ENCODE data around the gene MAP2K5.

Gene MAP2K5

GRCh38 chr15:67542420-67543347 lies at the start of gene MAP2K5:
Gene MAP2K5, plus strand, starts transcription at chr15:67542703. Its CDS starts 633 bp downstream, at chr15:67543336.
- DNase-seq (ENCODE audit: low spot score), result peak; percentile 82

GRCh38 chr15:67495585-67495984 lies 46.9 kb upstream of the MAP2K5 start:
- DNase-seq (ENCODE audit: low spot score), result no peak

DNA sequence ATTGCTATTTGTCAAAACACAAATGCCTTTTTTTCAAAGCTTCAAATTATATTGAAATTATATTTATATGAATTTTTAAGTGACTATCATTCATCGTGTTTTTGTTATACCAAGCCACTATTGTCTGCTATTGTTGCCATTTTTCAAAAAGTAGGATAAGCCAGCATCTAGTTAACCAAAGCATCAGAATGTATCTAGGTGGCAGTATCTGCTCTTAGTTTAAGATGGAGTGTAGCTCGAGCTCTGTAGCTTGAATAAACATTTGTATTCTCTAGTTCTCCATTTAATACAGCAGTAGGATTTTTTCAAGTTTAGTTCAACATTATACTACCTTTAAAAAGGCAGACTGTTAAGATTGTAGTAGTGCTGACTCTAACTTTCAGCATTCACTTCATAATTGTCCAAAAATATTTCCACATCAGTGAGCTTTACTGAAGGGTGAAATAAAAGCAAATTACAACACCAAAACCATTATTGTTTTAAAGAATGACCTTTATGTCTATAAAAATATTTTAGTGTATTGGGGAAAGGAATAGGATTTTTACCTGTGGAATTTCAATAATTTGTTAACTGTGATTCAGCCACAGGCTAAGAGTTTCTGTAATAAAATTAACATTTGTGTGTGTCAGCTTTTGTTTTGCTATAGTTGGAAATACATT lies 41.2 kb upstream of the MAP2K5 start:
- peak; percentile 58 for DNase-seq (ENCODE audit: low spot score)

DNA sequence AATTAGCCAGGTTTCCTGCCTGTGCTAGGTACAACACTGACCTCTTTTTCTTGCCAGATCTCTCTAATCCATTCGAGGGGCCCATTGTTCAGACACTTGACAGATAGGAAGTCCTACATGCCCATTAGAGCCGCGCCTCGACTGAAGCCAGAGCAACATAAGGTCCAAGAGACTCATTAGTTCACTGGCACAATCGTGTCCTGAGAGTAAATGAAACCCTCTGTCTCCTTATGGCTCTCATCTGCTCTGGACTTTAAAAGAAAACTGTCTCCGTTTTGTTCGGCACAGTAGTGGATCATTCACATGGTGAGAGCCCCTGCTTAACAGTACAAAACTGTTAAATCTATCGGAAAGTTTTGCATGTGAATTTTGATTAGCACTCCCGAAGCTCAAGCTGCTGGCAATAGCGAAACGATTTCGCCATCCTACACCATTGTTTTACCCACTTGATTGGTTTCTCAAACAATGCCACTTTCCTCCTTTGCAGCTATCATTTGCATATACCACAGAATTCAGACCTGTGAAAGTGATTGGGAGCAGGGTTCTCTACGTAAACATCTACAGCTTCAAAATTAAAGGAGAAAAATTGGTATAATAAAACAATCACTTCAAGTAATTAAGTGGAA lies 40.6 kb upstream of the MAP2K5 start:
- DNase-seq (ENCODE audit: low spot score), result peak; percentile 12

DNA sequence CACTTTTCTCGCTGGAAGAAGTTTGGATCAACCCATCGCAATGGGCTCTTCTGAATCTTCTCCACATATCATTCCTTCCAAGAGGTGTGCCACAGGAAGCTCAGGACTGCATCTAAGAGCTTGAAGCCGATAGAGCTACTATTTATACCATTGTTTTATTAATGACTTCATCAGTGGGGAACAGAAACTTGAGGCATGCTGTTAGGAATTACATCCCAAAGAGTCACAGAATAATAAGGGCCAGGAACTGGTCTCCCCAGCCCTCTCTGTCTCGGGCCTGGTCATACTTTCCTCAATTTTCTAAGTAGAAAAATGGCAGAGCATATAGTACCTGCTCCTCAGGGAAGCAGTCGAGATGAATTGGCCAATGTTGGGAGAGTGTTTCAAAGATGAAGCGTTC lies 38.4 kb upstream of the MAP2K5 start:
- DNase-seq (ENCODE audit: low spot score), result no peak

- DNase-seq (ENCODE audit: low spot score), result no peak
These were observed 37.7 kb upstream of the MAP2K5 start for GRCh38 chr15:67504796-67505195.

DNA sequence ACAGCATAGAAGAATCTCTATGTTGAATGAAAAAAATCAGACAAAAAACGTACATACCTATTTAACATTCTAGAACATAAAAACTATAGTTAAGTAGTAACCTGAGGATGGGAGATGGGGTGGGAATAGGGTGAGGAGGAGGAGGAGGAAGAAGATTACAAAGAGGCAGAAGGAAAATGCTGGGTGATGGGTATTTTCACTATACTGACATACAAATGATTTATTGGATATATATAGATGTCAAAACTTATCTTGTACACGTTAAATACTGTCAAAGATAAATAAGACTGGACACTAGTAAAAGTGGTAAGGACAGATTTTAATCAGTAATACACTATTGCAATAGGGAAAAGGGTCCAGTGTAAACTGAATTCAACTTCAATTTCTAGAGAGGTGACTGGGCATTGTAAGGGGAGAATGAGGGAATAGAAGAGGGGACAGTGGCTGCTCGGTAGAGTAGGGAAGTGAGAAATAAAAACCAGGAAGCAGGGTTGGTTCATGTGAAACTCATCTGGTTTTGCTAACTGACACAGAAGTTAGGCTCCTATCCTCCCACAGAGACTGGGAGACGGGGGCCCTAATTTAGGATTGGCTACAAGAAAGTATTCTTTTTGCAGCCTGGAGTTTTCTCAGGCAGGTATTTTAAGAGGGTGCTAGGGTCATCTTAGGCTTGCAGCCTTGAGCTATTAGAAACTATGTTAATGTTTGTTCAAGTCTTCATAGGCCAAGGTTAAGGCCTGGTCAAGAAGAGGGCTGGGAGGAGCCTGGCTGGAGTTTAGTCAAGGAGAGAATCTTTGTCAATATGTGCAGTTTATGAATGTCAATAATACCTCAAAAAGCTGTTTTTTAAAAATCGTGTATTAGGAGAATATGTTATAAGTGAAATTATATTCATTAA lies 36.6 kb upstream of the MAP2K5 start:
- DNase-seq (ENCODE audit: low spot score), result peak; percentile 30

DNA sequence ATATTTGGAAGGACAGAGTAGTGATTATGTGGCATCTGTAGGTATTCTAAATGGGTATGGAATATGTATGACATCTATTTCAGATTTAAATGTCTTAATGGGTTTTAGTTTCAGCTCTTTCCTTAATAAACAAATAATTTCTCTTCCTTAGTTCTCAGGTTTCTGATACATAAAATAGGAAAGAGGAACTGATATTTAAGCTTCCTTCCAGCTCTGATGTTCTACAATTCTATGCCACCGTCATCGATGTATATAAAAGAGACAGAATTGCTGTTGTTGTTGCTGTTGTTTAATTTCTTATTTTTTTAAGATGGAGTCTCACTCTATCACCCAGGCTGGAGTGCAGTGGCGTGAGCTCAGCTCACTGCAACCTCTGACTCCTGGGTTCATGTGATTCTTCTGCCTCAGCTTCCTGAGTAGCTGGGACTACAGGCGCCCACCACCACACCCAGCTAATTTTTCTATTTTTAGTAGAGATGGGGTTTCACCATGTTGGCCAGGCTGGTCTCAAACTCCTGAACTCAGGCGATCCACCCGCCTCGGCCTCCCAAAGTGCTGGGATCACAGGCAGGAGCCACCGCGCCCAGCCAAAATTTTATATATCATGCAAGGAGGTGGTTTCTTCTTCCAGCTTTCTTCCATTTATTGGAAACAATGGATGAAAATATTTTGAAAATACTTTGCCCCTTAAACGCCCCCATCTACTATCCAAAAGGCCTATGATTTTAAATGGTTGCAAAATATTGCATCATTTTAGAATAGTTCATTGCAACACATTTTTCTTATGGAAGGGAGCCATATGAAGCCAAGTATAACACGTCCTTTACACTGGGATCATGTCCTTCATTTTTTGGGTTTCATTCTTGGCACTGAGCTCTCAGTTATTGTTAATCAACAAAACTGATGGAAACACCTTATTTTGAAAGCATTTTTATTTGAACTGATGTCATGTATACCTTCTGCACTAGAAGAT lies 35.4 kb upstream of the MAP2K5 start:
- DNase-seq (ENCODE audit: low spot score), result no peak

DNA sequence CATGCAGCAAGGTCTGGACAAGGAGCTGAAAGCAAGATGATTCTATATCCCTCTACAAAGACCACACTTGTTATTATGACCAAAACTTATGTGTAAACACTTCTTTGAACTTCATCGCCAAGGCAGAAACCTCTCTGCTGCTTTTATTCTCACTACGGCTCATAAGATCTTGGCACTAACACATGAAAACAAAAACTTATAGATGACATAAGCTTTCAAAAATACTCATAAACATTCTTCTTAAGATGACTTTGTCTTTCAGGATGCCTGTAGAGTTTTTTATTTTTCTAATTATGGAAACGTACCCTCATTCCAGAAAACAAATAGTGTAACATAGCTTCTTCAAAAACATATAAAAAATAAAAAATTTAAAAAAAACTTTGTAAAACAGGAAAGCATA lies 34.1 kb upstream of the MAP2K5 start:
- DNase-seq (ENCODE audit: low spot score), result no peak

DNA sequence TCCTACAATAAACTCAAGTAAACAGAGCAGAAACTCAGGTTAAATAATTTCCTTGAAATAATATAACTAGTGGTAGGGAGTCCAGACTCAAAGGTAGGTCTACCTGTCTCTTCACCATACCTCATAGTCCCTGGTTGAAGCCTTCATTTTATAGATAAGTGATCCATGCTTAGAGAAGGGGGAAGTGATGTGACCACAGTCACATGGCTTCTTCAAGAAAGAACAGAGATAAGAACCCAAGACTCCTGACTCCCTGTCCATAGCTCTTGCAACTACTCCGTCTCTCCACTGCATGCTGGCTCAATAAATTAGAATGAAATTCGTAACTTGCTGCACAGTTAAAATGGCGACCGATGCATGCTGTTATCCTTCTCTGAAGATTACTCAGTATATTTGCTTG lies 32.6 kb upstream of the MAP2K5 start:
- no peak for DNase-seq (ENCODE audit: low spot score)

GRCh38 chr15:67510597-67511190 lies 31.8 kb upstream of the MAP2K5 start:
- DNase-seq (ENCODE audit: low spot score), result no peak

GRCh38 chr15:67511606-67512005 lies 30.9 kb upstream of the MAP2K5 start:
- no peak for DNase-seq (ENCODE audit: low spot score)

DNA sequence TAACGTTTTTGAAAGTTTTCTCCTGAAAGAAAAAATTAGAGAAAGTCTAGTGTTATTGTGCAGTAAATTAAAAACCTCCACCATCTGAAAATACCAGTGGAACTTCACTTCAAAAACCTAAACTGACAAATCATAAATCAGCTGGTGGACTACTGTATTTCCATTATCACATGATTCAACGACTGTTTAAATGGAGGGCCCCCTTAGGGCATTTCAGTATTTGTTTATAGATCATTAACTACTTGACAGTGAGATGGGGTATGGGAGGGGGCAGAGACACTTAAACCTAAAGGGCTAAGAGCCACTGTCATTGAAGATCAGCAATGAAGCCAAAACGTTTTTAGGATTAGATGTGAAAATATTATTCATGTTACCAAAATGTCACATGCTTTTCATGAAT lies 30.4 kb upstream of the MAP2K5 start:
- DNase-seq (ENCODE audit: low spot score), result no peak

DNA sequence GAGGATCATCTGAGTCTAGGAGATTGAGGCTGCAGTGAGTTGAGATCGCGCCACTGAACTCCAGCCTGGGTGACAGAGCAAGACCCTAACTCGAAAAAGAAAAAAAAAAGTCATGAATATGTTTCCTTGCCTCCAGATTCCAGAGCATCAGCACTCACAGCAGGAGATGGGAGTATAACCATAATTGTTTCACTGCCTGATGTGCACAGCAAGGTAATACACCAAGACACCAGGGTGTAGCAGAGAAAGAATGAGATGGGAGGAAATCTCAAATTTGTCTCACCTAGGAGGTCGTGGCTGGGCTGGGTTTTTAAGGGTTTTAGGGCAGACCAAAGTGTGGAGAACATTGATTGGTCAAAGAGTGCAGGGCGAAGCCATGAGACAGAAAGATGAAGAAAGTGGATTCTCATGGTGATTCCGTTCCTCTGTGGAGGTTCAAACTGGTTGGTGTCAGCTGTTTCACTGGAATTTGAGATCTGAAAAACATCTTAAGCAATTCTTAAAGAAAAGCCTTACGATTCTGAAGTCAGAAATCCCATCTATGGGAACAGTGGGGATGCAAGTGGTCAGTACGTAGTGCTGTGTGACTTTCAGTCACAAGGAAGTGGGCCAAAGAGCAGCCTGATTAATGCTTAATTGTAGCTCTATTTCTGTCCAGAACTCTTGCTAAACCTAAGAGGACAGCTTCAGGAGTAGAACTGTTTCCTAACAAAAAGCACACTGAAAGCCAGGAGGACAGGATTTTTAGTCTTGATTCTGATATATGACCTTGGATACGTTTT lies 29.4 kb upstream of the MAP2K5 start:
- no peak for DNase-seq (ENCODE audit: low spot score)

DNA sequence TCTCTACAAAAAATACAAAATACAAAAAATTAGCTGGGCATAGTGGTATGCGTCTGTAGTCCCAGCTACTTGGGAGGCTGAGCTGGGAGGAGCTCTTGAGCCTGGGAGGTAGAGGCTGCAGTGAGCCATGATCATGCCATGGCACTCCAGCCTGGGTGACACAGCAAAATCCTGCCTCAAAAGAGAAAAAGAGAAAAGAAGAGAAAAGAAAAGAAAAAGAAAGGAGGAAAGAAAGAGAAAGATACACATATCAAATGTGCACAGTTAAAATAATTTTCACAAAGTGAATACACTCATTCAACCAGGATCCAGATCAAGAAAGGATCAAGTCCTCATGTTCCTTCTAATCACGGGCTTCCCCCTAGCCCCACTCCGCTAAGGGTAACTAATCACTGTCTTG lies 27.4 kb upstream of the MAP2K5 start:
- no peak for DNase-seq (ENCODE audit: low spot score)

DNA sequence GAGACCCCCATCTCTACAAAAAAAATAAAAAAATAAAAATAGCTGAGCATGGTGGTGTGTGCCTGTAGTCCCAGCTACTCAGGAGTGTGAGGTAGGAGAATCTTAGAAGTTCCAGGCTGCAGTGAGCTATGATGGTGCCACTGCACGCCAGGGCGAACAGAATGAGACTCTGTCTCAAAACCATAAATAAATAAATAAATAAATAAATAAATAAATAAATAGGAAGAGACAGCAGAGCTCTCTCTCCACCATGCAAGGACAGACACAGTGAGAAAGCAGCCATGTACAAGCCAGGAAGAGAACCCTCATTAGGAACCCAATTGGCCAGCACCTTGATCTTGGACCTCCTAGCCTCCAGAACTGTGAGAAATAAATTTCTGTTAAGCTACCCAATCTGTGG lies 26.9 kb upstream of the MAP2K5 start:
- DNase-seq (ENCODE audit: low spot score), result no peak

GRCh38 chr15:67520321-67521028 lies 22.0 kb upstream of the MAP2K5 start:
- DNase-seq (ENCODE audit: low spot score), result no peak

- peak; percentile 82 for DNase-seq (ENCODE audit: low spot score)
These were observed 21.3 kb upstream of the MAP2K5 start, which contains the start of gene C15orf61 for GRCh38 chr15:67521029-67521782. Gene C15orf61, plus strand, starts transcription at chr15:67521131. Its CDS starts 118 bp downstream, at chr15:67521249.
